OCI-LY3 (cell line): Measurements from ENCODE around the gene CARD19.
A peak's percentile ranks its signal among the peaks of the same experiment; 100 is the strongest.

ENCODE experiments used
- H2AFZ ChIP-seq: fragments of 200-600, 300-600 bp; shearing (Covaris generic); 2 replicates; pipeline ENCODE4 v1.6.0; 2014; ENCODE audit warnings: antibody characterized with exemption, low read depth, low read length
- H3K27ac ChIP-seq: fragments of 200-600, 300-600 bp; sonication (generic); 2 replicates; pipeline ENCODE4 v1.5.1; 2014; ENCODE audit warnings: mild to moderate bottlenecking, low read length, moderate library complexity, mixed read lengths
- H3K27me3 ChIP-seq: fragments of 200-600, 300-600 bp; sonication (generic); 2 replicates; pipeline ENCODE4 v1.6.1; 2014; ENCODE audit warnings: low read depth, low read length, mixed read lengths
- H3K36me3 ChIP-seq: fragments of 200-600, 300-600 bp; sonication (generic); replicated peaks from 2 replicates; pipeline ENCODE3; 2014; ENCODE audit warnings: low read depth, low read length, mixed read lengths
- H3K4me1 ChIP-seq: fragments of 300-600, 200-600 bp; sonication (generic); 2 replicates; pipeline ENCODE4 v1.6.1; 2014; ENCODE audit warnings: low read length, mixed read lengths
- H3K4me2 ChIP-seq: fragments of 200-600, 300-600 bp; sonication (generic); 2 replicates; pipeline ENCODE4 v1.6.1; 2014; ENCODE audit warnings: low read length, mixed read lengths
- H3K4me3 ChIP-seq: fragments of 300-600, 200-600 bp; sonication (generic); 2 replicates; pipeline ENCODE4 v1.5.1; 2014; ENCODE audit warnings: antibody characterized with exemption, mild to moderate bottlenecking, low read length, moderate library complexity
- H3K79me2 ChIP-seq: fragments of 300-600, 200-600 bp; shearing (Covaris generic); 2 replicates; pipeline ENCODE4 v1.6.1; 2014; ENCODE audit warnings: mild to moderate bottlenecking, low read length, mixed read lengths
- H3K9ac ChIP-seq: fragments of 300-600, 200-600 bp; shearing (Covaris generic); 2 replicates; pipeline ENCODE4 v1.6.0; 2014; ENCODE audit warnings: mild to moderate bottlenecking, low read length, moderate library complexity
- H3K9me3 ChIP-seq: fragments of 200-600, 300-600 bp; shearing (Covaris generic); 2 replicates; pipeline ENCODE4 v1.6.1; 2014; ENCODE audit warnings: low read length, mixed read lengths; ENCODE audit not compliant: insufficient read depth
- H4K20me1 ChIP-seq: fragments of 200-600, 300-600 bp; sonication (generic); 2 replicates; pipeline ENCODE4 v1.6.1; 2016; ENCODE audit warnings: low read length, mixed read lengths; ENCODE audit not compliant: insufficient read depth
- CTCF ChIP-seq: fragments of 200-600, 300-600 bp; sonication (generic); IDR thresholded peaks from 2 replicates; pipeline ENCODE4 v1.5.1; 2014; ENCODE audit warnings: antibody characterized with exemption, low read length, low read depth
- EZH2phosphoT487 ChIP-seq: fragments of 200-600 bp; shearing (Covaris generic); IDR thresholded peaks from 2 replicates; pipeline ENCODE4 v1.6.1; 2018; ENCODE audit warnings: antibody characterized with exemption, mixed run types, low read depth

The CARD19 gene

GRCh38 chr9:93132946-93133680, 37.1 kb downstream of the CARD19 start:
- no peaks in the 10 kb centered on the region for H3K9me3 ChIP-seq
- H3K36me3 ChIP-seq: no peaks in the 10 kb centered on the region
- peak overlapping the region; percentile 10; the same call in 1 of the 2 replicates for H2AFZ ChIP-seq
- peaks cover 14% of the 10 kb centered on the region for H3K79me2 ChIP-seq
- H3K27ac ChIP-seq: peak overlapping the region; percentile 19; the same call in 1 of the 2 replicates
- peak overlapping the region; percentile 73 for H3K9ac ChIP-seq
- peaks cover 7% of the 10 kb centered on the region; the same call in 1 of the 2 replicates for H4K20me1 ChIP-seq
- H3K4me2 ChIP-seq: peak overlapping the region; percentile 99
- TF ChIP-seq CTCF (no peak), EZH2phosphoT487 (no peak)
- H3K4me1 ChIP-seq: peaks cover 25% of the 10 kb centered on the region
- peak overlapping the region; percentile 89 for H3K4me3 ChIP-seq
- peaks cover 5% of the 10 kb centered on the region; the same call in 1 of the 2 replicates for H3K27me3 ChIP-seq

GRCh38 chr9:93133681-93134014, 37.6 kb downstream of the CARD19 start:
- peak overlapping the region; percentile 73 for H3K9ac ChIP-seq
- H3K79me2 ChIP-seq: peaks cover 14% of the 10 kb centered on the region
- H3K27me3 ChIP-seq: peaks cover 5% of the 10 kb centered on the region; the same call in 1 of the 2 replicates

GRCh38 chr9:93134015-93134739, 38.2 kb downstream of the CARD19 start, which contains the start of gene NINJ1:
Gene NINJ1, minus strand, starts transcription at chr9:93134251. Its CDS starts 34 bp downstream, at chr9:93134217.
- Histone ChIP-seq H3K36me3 (no peaks in the 10 kb centered on the region), H3K4me2 (peak within 1 kb of the TSS; percentile 99), H3K4me3 (peak within 1 kb of the TSS; percentile 89), H4K20me1 (peaks cover 7% of the 10 kb centered on the region; the same call in 1 of the 2 replicates), H3K9ac (peak within 1 kb of the TSS; percentile 76), H3K9me3 (no peaks in the 10 kb centered on the region), H2AFZ (peak within 1 kb of the TSS; percentile 95), H3K27ac (peak within 1 kb of the TSS; percentile 50), H3K4me1 (peaks cover 25% of the 10 kb centered on the region), H3K27me3 (peaks cover 5% of the 10 kb centered on the region; the same call in 1 of the 2 replicates), H3K79me2 (peaks cover 14% of the 10 kb centered on the region)
- TF ChIP-seq CTCF (no peak), EZH2phosphoT487 (no peak)

More at GRCh38 chr9:93133681-93134014, 37.6 kb downstream of the CARD19 start:
- Histone ChIP-seq H3K4me3 (peak overlapping the region; percentile 89), H3K36me3 (no peaks in the 10 kb centered on the region), H3K4me1 (peaks cover 25% of the 10 kb centered on the region), H3K9me3 (no peaks in the 10 kb centered on the region), H3K27ac (peak overlapping the region; percentile 19; the same call in 1 of the 2 replicates), H3K4me2 (peak overlapping the region; percentile 99), H4K20me1 (peaks cover 7% of the 10 kb centered on the region; the same call in 1 of the 2 replicates), H2AFZ (peak overlapping the region; percentile 10; the same call in 1 of the 2 replicates)
- TF ChIP-seq EZH2phosphoT487 (no peak), CTCF (no peak)
